NCI-H1436 treated with DMSO at 0.1 percent for 48 hours (cell line): Measurements from ENCODE around the gene SNRPB2.

Experiments
- DNase-seq: peaks from one replicate; lab custom pipeline; 2025; lab: John Stamatoyannopoulos, UW

The SNRPB2 gene

DNA sequence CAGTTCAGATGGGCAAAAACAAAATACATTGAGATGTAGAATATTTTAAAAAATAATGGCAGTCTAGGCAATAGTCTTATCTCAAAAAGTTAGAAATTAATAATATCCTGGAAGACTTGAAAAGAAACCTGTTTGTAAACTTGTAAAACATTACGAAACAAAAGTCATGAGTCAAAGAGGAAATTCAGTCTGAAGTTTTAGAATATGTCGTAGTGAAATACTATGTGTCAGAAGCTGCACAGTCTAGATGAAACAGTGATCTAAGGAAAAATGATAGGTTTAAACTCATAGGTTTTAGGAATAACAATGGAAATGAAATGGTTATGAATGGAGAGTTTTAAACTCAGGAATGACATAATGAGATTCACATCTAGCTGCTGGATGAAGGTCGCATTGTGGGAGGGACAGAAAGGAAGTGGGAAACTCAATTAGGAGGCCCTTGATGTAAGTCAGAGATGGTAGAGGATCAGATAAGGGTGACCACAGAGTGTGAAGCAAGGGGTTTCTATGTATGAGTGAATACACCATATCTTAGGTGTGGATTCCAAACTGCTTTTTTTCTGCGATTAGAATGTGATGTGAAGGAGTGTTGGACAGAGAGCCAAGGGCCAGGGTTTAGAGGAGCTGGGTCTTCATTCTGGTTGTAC lies 2.8 kb downstream of the SNRPB2 start:
- DNase-seq = no peak

DNA sequence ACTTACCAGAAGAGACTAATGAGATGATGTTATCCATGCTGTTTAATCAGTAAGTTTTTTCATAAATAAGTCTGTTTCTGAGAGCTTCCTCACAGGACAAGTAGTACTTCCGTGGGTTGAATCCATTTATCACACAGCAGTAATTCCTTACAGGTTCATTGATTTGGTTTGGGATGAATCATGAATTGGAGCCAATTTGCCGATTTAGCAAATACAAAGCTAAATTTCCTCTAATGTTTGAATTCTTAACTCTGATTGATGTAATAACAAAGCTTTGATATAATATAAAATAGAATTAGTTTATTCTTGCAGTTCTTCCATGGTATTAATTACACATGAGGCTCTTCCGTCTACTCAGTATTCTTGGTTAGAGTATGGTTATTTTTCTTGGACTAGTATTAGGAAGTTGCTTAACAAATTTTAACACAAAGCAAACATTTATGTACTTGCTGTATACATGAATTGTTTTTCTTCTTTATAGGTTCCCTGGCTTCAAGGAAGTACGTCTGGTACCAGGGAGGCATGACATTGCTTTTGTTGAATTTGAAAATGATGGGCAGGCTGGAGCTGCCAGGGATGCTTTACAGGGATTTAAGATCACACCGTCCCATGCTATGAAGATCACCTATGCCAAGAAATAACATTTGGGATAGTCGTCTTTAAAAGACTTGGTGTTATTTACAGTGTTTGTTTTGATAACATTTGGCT lies 10.7 kb downstream of the SNRPB2 start:
- DNase-seq = no peak

DNA sequence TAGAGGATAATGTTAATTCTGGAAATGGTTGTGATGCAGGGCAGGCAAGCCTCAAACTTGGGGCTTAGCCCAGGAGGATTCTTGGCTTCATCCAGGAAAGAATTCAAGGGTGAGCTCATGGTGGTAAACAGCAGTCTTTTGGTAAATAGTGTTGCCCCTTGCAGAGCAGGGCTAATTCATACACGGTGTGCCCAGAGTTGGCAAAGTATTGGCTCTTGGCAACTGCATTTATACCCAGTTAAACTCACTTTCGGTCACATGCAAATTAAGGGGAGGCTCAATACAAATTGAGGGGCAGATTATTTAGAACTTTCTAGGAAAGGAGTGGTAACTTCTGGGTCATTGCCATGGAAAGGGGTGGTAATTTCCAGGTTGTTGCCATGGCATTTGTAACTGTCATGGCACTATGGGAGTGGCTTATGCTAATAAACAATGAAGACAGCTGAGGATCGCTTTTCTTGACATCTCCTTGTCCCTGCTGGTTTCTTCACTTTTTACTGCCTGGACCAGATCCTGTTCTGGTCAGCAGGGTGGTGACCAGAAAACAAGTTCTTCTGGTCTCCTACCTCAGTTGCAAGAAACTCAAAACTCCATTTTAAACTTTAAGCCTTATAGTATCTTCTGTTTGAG lies 14.5 kb downstream of the SNRPB2 start:
- no peak for DNase-seq

DNA sequence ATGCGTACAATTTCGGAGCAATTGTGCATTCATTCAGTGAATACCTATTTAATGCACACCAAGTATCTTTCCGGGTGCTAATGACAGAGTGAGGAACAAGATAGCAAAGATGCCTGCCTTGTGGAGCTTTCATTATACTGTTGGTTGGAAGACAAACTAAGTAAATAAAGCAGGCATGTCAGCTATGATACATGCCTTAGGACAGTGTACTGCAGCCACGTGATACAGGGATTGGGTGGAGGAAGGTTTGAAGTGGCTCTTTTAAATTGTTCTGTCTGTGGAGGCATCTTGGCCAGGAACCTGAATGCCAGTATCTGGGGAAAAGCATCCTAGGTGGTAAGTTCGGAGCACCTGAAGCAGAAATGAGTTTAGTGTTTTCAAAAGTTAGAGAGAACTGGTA lies 15.4 kb downstream of the SNRPB2 start:
- no peak for DNase-seq

DNA sequence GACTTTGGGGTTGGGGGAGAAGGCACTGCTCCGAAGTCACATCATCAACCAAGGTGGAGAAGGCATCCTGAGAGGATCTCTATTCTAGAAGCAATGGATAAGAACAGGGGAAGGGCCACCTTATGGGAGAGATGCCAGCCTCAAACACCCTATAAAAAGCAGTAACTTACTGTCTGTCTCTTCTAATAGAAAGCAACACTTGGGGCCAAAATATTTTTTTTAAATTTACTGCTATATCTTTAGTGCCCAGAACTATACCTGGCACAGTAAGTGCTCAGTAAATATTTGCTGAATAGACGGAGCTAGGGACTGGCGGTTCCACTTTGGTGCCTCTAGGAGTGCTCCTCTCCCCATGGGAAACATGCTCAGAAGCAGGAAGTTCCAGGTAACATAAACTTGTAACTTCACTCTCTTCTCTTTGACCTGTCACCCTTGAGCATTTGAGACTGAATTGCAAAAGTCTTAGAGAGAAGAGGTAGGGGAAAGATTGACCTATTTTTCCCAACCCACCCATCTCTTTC lies 17.5 kb downstream of the SNRPB2 start:
- no peak for DNase-seq

DNA sequence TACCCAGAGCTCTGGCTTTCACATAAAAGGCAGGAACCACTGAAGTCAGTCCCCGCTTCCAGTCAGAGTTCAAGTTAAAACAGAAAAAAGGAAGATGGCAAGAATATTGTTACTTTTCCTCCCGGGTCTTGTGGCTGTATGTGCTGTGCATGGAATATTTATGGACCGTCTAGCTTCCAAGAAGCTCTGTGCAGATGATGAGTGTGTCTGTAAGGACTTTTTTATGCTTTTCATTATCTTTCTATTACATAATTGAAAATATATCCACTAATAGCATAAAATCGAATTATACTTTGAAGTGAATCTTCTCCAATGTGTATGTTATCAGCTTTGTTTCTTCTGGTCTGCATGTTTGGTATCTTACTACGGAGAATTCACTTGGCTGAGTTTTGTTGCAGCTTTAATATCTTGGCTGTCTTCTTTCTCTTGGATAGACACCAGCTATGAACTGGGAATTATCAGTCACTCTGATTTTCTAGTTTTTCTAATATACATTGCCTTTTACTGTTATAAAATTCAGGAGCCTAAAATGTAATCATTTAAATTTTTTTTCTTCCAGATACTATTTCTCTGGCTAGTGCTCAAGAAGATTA lies 18.6 kb downstream of the SNRPB2 start, which contains the start of gene OTOR:
Gene OTOR (plus strand): TSS at position 51 of the 593 bp plus-strand sequence. CDS start 44 bp downstream, at position 95.
- no peak for DNase-seq

DNA sequence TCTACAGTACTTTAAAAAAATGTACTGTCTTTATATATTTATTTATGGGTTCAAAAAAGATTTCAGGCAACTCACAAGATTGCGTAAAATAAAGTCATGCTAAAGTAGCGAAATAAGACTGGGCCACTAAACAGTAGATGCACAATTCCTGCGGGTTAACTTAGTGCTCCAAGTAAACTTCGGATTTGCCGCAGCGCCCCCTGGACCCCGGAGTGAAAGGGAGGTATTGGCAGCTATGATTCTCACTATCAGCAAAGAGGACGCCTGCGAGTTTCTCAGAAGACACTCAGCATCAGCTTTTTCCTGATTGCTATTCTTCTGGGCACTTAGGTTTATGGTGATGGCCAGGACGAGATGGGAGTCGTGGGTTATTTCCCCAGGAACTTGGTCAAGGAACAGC lies 19.7 kb downstream of the SNRPB2 start:
- DNase-seq = no peak

DNA sequence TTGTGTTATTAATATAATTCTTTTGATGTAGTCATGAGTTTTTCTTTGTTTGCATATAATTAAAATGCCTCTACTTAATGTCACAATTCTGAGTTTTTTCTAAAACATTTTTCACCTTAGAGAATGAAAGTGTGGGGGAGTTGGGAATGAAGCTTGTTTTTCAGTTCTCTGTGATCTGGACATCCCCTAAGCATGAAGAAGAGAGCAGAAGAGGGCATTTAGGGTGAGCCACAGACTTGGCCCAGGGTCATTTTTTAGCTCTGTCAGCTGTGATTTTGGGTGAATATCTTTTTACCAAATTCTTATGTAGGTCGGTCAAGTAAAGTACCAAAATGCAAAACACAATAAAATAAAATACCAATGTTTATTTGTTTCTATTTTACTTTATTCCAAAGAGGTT lies 22.3 kb downstream of the SNRPB2 start:
- DNase-seq = no peak

DNA sequence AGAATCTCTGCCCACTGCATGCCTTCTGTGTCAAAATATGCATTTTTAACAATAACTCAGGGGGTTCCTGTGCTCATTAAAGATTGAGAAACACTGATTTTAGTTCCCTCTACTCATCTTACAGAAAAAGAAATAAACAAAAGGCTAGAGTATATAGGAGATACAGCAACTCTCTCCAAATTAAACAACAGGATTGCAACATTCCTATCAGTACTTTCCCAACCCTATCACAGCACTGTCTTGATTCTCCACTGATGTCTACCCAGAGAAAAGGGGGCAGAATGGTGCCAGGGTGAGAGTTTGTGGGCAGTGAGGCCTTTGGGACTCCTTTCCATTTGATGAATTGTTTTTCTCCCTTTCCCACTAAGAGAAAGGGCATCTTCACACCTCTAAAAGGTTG lies 23.1 kb downstream of the SNRPB2 start:
- no peak for DNase-seq

DNA sequence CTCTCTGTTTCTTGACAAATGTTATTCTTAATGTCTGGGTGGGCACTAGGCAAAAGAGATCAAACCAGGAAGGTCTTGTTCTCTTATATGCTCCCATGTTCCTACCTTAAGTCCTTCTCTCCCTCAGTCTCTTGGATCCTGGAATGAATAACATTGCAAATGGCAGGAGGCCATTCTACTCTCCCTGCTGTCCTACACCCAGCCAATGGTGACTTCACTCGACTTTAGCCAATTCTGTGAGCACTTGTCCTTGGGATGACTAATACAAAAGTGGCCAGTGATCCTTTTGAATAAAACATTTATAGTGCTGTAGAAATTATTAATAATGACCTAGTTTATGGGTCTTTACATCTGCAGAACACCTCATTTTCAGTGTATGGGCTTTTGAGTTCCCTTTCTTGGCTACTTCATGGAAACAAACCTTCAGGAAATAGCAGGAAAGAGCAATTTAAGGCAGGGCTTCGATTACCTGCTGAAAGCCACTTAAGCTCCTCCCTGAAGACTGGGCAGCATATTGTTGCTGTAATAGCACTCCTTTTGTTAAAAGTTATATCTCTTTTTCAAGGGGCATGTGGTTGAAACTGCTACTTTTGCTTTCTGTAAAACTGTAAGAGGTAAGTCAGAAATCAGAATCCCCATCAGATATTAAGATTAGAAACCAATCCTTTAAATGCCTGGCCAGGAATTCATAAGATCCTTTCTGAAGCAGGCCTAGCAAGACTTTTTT lies 28.8 kb downstream of the SNRPB2 start:
- DNase-seq = no peak

DNA sequence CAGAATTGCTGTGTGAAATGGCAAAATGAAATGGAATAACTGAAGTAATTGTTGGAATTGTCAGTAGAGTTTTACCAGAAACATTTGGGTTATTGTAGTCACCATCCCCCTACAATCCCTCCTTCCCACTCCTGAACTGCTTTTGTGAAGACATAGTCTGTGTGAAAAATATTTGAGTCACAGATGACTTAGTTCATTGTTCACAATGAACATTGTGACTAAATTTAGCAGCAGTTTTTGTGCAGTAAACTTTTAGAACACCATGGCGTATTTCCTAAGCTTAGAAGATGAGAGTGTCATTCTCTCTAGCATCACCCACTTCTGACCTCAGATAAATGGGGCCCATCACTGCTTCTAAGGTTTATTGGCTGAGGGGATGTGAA lies 29.3 kb downstream of the SNRPB2 start:
- no peak for DNase-seq

DNA sequence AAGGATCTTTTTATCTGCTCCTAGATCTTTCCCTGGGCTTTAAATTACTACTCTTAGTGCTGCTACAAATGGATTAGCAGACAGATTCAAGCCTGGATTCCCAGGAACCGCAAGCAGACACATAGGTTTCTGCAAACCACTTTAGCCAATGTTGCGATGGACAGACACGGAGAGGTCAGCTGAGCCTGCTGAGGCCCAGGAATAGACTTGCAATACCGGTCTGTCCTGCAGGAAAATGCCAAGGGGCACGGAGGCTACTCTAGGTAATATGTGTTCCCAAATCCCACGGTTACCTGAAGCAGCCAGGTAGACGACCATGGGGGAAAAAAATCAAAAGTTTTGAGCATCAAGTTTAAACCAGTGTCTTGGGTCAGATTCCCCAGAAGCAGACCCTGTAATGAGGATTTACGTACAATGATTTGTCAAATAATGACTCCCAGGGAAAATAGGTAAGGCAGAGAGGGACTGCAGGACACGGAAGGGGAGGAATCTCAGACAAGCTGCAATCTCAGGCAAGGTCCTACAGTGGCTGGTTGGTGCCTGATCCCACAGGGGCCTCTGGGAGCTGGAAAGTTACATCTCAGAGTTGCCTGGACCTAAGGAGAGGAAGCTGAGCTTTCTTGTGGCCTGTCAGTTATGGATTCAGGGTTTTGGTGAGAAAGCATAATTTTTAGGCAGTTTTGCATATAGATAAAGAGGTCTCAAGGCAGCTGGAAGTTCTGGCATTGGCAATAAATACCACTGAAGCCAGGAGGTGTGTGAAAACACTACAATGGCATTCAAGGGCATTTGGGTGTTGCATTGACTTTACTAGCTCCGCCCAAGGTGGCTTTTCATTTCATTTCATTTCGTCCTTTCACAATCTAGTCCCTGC lies 30.8 kb downstream of the SNRPB2 start:
- DNase-seq = no peak

DNA sequence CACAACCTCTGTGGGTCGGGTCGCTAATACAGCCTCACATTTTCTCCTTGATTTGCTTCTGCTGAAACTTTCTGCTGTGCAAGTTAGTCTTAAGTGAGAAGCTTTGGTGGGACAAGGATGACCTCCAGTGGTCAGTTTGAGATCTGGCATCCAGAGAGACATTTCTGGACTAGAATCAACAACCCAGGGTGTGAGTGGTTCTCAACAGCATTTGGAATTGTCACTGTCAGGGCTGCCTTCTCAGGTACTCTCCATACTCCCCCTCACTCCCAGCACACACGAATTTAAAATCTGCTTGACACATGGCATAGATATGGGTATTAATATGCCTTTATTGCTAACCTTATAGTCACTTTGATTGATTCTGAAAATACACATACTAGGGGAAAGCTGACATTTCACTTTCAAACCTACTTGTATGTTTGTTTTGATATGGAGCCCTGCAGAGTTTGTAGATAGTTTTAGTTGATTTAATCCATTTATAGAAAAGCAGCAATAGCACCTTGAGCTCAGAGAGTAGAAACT lies 31.5 kb downstream of the SNRPB2 start:
- DNase-seq = peak; percentile 3

DNA sequence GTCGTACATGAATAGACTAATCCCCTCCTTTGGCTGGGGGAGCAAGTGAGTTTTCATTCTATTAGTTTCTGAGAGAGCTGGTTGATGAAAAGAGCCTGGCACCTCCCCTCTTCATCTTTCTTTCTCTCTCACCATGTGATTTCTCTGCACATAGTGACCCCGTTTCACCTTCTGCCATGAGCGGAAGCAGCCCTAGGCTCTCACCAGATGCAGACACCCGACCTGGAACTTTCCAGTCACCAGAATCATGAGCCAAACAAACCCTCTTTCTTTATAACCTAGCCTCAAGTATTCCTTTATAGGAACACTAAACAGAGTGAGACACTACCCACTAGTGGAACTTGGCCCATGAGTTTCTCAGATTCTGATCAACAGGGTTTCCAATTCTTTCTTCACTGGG lies 34.7 kb downstream of the SNRPB2 start:
- DNase-seq = no peak

DNA sequence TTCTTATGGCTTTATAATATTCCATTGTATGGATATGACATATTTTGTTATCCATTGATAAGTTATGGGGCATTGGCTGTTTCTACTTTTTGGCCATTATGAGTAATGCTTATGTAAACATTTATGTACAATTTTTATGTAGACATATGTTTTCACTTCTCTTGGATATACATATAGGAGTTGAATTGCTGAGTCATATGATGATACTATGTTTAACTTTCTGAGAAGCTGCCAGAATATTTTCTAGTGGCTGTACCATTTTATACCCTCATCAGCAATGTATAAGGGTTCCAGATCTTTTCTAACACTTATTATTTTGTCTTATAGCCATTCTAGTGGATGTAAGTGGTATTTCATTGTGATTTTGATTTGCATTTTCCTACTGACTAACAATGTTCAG lies 41.4 kb downstream of the SNRPB2 start:
- no peak for DNase-seq

DNA sequence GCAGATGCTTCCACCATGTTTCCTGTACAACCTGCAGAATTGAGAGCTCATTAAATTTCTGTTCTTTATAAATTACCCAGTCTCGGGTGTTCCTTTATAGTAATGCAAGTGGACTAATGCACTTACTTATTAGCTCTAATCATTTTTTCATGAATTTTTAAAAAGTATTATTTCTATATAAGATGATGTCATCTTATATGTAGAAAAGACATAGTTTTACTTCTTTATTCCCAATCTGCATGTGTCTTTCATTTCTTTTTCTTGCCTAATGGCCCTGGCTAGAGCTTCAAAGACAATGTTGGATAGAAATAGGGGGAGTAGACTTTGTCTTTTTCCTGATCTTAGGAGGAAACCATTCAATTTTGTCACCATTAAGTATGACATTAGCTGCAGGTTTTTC lies 46.1 kb downstream of the SNRPB2 start:
- DNase-seq = no peak

DNA sequence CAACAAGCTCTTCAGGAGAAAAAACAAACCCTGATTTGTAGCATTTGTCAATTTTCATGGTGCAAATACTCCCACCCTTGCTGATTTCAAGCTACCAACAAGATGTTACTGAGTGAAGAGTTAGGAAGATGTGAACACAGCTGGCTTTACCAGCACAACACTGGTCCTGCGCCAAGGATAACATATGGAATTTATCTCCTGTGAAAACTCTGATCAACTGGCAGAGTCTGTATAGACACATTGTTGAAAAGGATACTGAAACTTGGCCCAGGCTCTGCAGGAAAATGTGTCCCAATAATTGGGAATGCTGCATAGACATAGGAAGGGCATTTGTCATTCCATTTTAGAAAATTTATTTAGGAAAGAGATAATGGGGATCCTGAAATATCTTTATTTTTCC lies 47.3 kb downstream of the SNRPB2 start:
- no peak for DNase-seq

DNA sequence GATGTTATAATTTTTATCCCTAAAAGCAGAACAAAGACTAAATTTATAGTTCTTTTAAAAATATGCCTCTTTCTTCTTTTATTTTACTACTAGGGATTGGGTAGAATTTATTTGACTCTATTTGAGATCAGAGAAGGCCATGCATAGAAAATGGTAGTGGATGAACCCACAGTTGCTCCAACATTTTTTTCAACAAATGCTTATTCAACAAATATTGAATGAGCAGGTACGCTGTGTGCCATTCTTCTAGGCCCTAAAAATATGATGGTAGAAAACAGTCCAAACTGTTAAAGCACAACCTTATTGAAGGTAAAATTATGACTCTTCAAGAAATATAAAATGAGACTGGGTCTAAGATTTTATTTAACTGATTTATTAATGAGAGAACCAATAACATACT lies 48.3 kb downstream of the SNRPB2 start:
- no peak for DNase-seq

DNA sequence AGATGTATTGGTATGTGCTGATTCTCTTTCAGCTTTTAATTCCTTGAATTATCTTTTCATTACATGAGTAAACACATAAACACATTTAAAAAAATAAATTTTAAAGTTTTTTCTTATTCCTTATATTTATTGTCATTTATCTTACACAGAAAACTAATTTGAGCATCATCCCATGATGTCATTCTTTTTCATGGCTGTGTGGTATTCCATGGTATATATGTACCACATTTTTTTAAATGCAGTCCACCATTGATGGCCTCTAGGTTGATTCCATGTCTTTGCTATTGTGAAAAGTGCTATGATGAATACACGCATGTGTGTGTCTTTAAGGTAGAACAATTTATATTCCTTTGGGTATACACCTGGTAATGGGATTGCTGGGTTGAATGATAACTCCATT lies 51.7 kb downstream of the SNRPB2 start:
- no peak for DNase-seq

DNA sequence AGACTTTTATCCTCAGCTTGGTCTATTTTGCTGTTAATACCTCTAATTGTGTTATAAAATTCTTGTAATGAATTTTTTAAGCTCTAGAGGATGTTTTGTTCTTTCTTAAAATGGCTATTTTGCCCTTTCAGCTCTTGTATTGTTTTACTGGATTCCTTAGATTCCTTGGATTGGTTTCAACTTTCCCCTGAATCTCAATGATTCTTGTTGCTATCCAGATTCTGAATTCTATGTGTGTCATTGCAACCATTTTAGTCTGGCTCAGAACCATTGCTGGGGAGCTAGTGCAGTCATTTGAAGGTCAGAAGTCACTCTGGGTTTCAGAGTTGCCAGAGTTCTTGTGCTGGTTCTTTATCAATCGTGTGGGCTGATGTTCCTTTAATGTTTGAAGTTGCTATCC lies 55.4 kb downstream of the SNRPB2 start:
- no peak for DNase-seq
